ENCODE data around the gene SPOCK1.

SPOCK1 gene

DNA sequence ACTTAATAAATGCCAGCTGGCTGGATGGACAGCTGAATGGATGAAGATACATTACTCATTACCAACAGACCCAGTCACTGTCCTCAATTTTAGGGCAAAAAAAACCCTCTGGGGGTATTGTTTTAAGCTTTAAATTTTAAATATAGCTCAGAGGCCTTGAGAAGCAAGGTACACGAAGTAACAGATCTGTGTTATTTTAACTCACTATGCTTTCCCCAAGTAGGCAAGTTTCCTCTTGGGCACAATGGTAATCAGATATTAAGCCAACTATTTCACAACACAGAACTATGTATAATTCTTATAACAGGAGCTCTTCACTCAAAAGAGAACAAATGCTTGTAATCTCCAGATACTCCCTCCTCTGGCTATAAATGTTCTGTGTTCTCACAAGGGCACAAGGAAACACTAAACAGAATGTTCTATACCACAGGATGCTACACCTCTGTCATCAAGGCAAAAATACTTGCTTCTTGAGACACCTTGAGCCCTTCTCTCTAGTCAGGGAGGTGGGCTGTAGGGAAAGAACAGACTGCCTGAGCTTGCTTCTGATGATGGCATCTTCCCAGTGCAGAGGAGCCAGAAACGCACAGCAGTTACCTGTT is 443.8 kb downstream of the SPOCK1 start:
- no peak for DNase-seq

- no peak for DNase-seq
Observed at GRCh38 chr5:137054792-137055191, 444.3 kb downstream of the SPOCK1 start.

DNA sequence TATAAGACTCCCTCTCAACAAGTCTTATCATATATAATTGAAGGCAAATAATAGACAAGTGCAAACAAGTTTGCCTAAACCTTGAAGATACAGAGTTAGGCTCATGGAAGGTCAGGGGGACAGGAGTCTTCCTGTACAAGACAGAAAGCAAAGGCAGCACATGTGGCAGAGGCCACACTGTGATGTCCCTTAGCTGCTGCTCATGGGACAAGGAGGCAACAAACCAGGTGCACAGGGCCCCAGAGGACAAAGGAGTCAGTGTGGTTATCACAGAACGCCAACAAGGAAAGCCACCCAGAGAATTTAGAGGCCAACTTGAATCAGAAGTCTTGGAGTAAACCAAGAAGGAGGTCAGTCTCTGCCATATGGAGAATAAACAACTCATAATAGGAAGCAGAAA is 444.8 kb downstream of the SPOCK1 start:
- DNase-seq: no peak

- no peak for DNase-seq
Observed at GRCh38 chr5:137051161-137051560, 448.0 kb downstream of the SPOCK1 start.

DNA sequence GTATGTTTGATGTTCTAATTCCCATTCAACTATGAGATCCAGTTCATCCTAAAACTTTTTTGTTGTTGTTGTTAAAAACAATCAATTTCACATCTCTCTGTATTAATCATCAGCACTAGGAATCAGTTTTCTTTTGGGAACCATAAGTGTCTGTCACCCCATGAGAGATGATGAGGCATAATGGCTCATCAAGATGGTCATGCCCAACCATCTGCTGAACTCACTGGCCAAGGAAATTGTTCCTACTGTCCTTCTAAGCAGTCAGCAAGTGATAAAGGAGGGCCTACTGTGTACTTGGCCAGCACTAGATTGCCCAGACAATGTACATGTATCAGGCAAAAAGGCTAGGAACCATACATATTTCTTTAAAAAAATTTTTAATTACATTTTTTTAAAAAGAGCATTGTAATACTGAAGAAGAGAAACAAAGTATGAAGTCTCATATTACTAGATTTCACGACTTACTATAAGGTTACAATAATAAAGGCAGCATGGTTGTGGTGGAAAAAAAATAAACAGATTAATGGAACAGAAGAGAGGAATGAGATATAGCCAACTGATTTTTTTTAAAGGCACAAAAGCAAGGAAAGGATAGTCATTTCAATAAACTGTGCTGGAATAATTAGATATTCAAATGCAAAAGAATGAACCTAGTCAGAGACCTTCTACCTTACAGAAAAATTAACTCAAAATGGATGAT is 458.3 kb downstream of the SPOCK1 start:
- no peak for DNase-seq

GRCh38 chr5:137040024-137040423 is 459.1 kb downstream of the SPOCK1 start:
- no peak for DNase-seq

GRCh38 chr5:137037848-137038247 is 461.3 kb downstream of the SPOCK1 start:
- no peak for DNase-seq

- DNase-seq: no peak
Observed at GRCh38 chr5:137036640-137037039, 462.5 kb downstream of the SPOCK1 start.

DNA sequence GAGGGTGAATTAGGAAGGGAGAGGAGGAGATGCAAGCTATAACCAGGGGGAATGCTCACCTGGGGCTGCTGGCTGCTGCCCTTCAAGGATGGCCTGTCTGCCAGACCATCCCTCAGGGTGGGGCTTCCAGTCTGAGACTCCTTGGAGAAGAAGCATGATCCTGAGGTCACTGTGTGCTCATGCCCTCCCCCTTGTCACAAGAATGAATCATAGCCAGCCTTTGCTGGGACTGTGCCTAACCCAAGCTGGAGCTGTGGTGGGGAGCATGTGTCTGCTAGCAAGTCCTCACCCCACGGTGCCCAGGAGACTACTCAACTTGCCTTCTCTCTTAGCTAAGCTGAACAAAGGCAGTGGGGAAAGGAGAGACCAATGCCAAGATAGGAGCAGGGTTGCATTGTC is 463.6 kb downstream of the SPOCK1 start:
- no peak for DNase-seq

- no peak for DNase-seq
Observed at GRCh38 chr5:137034764-137035479, 464.2 kb downstream of the SPOCK1 start.

- DNase-seq: no peak
Observed at GRCh38 chr5:137034213-137034612, 464.9 kb downstream of the SPOCK1 start.

DNA sequence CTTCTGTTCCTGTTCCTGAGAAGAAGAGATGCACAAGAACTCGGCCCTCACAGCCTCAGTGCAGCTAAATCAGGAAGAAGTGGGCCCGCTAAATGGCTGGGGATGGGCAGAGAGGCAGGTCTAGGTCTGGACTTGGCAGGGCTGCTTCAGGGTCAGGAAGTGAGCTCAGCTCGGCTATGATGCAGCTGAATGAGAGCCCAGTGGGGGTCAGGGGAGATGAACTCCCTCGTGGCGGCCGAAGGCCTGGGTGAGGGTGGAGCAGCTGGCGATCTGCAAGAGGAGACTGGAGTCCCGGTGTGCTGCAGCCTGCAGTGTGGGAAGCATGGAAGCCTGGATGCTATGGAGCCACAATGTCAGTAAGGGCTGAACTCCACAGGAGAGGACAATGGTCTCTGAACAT is 466.2 kb downstream of the SPOCK1 start:
- DNase-seq: no peak

- DNase-seq: no peak
Observed at GRCh38 chr5:137027758-137028157, 471.4 kb downstream of the SPOCK1 start.

GRCh38 chr5:137026296-137026695 is 472.8 kb downstream of the SPOCK1 start:
- DNase-seq: no peak

GRCh38 chr5:137024044-137024443 is 475.1 kb downstream of the SPOCK1 start:
- no peak for DNase-seq

- no peak for DNase-seq
Observed at GRCh38 chr5:137023371-137023770, 475.8 kb downstream of the SPOCK1 start.

DNA sequence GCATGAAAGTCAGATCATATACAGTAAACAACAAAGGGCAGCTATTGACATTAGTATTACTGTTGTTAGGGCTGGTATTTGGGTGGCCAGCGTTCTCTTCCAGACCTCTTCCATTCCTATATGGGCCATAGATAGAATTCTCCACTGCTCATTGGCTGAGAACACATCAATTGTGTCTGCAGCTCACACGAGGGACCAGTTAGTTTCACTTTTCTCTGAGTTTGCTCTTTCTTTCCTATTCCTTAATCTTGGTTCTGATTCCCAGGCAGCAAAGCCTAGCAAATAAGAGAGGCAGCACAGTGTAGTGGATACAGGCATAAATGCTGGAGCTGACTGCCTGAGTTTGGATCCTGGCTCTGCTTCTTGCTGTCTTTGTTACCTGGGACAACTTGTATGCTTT is 476.4 kb downstream of the SPOCK1 start:
- no peak for DNase-seq

- DNase-seq: no peak
Observed at GRCh38 chr5:137022043-137022442, 477.1 kb downstream of the SPOCK1 start.

GRCh38 chr5:137019229-137019628 is 479.9 kb downstream of the SPOCK1 start:
- DNase-seq: no peak

- DNase-seq: no peak
Observed at GRCh38 chr5:137016783-137017324, 482.3 kb downstream of the SPOCK1 start.

GRCh38 chr5:137015540-137016116 is 483.5 kb downstream of the SPOCK1 start:
- DNase-seq: no peak

DNA sequence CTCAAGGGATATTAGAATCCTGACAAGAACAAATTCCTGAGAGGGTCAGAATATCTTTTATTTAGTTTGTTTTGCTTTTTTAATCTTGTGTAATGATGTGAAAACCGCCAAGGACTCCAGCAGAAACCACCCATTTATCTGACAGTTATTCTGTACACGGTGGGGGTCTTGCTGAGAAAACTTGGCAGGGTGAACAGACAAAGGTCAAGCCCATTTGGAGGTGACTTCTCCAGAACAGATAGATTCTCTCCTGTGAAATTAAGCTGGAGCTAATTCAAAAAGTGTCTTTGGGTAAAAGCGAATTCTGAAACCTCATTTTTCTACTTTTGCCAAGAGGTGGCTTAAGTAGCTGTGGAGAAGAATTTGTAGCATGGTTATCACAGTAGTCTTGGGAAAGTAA is 484.4 kb downstream of the SPOCK1 start:
- DNase-seq: no peak

DNA sequence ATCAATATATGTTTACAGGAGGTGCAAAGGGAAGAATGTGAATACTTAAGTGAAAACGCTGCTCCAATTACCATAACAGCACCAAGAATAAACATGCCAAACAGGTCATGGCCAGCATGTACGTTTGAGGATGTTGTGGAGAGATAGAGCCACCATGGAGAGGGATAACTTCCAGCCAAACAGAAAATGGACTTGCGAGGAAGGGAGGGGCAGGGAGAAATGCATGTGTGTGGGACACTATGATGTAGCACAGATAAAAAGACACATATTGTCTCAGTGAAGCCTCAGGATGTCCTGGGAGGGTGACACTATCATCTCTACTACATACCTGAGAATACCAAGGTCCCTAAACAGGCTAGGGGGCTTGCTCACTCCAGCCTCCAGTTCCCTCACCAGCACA is 488.9 kb downstream of the SPOCK1 start:
- DNase-seq: no peak

GRCh38 chr5:137004279-137004678 is 494.8 kb downstream of the SPOCK1 start:
- DNase-seq: no peak

All from activated CD8-positive, alpha-beta memory T cell treated with anti-CD3 and anti-CD28 coated beads, Interleukin-2, amount 50 U/mL, for 4 hours (primary cell).